Stimulated activated CD4-positive, alpha-beta T cell treated with anti-CD3 and anti-CD28 coated beads, Interleukin-4, amount 100 ng/mL, for 4 hours (primary cell): Measurements from ENCODE around the gene TFR2.
A peak's percentile ranks its signal among the peaks of the same experiment; 100 is the strongest.
"Not testable (repeated sequence)": the region's sequence is repeated elsewhere in the genome, so short reads cannot be mapped to it uniquely, and the experiment has no call there.

Experiments
- DNase-seq, 2 experiments: peaks; one replicate each; pipeline ENCODE4 v3.0.0-alpha.2; 2020

The TFR2 gene

DNA sequence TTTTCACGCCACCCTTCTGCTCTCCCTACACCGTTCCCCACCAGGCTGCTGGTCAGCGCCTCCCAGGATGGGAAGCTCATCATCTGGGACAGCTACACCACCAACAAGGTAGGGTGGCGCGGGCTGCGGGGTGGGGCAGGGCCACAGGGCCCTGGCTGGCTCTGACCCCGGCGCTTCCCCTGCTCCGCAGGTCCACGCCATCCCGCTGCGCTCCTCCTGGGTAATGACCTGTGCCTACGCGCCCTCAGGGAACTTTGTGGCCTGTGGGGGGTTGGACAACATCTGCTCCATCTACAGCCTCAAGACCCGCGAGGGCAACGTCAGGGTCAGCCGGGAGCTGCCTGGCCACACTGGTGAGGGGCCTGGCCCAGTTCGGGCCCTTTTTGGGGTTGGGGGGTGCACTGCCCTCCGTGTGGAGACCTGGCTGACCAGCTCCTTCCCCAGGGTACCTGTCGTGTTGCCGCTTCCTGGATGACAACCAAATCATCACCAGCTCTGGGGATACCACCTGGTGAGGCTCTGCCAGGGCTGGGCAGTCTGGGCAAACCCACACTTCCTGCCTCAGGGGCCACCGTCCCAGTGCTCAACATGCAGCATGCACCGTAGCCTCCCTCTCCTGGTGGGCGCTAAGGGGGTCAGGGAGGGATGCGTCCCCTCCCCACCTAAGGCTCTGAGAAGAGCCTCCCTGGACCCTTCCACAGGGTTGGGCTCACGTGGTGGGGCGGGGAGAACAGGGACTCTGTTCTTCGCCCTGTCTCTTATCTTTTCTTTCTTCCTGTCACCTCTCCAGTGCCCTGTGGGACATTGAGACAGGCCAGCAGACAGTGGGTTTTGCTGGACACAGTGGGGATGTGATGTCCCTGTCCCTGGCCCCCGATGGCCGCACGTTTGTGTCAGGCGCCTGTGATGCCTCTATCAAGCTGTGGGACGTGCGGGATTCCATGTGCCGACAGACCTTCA is 36.2 kb upstream of the TFR2 start:
- no peak for DNase-seq

DNA sequence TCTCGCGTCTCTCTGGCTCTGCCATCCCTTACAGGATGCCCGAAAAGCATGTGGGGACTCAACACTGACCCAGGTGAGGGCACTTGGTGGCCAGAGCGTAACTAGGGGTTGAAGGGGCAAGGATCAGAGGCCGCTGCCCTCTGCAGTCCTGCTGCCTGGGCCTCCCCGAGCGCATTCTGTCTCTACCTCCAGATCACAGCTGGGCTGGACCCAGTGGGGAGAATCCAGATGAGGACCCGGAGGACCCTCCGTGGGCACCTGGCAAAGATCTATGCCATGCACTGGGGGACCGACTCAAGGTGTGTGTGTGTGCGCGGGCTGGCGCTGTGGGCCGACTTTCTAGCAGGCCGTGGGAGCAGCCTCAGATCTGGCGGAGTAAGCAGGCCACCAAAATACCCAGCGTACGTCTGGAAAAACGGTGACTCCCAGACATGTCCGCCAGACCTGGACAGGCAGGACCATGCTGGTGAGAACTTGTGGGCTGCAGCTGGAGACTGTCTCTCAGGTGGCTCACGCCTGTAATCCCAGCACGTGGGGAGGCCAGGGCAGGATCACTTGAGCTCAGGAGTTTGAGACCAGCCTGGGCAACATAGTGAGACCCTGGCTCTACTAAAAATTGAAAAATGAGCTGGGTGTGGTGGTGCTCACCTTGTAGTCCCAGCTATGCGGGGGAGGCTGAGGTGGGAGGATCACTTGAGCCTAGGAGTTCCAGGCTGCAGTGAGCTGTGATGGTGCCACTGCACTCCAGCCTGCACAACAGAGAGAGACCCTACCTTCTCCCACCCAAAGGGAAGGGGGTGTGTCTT is 35.4 kb upstream of the TFR2 start:
- DNase-seq, result no peak

DNA sequence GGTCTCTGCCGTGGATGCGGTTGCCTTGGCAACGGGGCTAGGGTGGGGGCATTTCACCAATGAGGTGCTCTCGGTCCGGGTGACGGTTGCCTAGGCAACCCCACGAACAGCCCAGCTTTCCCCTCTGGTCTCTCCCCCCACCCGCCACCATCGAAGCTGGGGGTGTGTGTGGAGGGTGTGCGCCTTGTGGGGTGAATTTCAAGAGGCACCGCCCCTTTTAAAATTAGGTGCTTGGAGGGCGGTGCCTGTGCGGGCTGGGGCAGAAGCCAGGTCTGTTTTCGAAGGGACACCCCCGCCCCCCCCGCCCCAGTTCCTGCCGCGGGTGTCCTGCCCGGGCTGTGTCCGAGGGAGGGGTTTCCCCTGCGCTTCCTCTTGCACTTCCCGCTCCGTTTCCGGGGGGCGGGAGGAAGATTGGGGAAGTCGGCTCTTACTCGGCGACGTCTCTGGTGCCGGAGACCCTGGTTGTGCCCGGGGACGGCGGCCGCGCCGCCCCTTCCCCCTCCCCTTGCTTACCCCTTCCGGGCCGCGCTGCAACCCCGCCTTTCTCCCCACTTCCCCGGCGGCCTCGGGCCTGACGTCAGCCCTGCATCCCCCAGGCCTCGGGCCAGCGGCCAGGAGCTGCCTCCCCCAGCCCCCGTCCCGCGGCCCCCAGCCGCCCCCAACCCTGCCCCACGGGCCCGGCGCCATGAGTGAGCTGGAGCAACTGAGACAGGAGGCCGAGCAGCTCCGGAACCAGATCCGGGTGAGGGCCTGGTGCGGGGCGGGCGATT is 34.4 kb upstream of the TFR2 start:
- peak; percentile 70 to 87 for DNase-seq

DNA sequence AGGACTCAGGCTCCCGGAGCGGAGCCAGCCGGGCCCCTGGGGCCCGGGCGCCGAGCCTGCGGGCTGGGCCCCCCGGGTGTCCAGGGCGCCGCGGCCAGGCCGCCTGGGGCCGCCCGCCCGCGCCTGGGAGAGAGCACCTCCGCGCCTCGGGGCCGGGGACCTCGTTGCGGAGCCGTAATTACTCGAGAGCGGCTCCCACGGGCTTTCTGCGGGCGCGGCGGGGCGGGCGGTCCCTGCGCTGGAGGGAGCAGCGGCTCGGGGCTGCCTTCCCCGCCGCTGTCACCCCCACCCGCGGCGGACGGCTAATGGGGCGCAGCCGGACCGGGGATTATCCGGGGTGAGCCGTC is 33.7 kb upstream of the TFR2 start:
- no peak for DNase-seq

DNA sequence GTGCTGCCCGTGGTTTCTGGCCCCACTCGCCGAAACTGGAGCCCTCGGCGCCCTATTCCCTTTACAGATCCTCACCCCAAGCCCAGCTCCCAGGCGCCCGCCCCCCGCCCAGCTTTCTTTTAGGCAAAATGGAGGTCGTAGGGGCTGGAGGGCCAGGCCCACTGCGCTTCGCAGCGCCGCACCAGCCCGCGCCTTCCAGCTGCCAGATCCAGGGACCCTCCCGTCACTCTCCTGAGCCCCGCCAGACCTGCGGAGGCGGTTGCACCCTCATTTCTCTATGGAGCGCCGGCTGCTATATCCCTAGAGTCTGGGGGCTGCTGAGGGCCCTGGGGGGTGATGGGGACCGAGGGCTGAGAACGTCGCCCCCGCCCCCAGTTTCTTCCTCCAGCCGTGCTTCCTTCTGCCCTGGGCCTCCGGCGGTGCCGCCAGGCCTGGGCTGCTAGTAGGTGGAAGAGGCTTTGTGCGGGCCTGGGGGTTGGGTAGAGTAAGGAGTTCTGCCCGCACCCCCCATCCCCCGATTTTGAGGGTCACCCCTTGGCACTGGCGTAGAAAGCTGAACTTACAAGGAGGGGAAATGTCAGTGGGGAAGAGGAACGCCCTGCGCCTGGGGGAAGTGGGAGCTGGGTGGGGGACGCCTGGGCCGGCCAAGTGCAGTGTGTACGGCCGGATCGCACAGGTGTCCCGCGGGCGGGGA is 33.2 kb upstream of the TFR2 start:
- DNase-seq, result no peak

DNA sequence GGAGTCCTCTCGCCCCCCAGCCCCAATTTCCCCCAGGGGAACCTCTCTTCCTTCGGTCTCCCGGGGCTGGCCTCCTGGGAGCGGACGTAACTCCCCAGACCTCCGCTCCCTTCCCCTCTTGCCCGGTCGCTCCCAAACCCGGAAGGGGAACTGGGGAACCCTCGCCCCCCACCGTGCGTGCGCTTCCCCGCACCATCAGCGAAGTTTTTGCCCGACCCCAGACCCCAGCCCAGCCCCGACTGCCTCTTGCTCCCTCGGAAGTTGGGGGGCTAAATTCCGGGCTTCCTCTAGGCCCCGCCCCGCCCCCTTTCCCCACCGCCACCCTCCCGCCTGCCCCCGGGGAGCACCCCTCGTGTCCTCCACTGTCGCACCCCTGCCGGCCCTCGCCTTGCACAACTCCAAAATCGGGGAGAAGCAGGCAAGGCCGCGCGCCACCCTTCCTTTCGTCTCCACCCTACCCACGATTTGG is 32.6 kb upstream of the TFR2 start:
- peak in 1 of 2 experiments; percentile 50 for DNase-seq

DNA sequence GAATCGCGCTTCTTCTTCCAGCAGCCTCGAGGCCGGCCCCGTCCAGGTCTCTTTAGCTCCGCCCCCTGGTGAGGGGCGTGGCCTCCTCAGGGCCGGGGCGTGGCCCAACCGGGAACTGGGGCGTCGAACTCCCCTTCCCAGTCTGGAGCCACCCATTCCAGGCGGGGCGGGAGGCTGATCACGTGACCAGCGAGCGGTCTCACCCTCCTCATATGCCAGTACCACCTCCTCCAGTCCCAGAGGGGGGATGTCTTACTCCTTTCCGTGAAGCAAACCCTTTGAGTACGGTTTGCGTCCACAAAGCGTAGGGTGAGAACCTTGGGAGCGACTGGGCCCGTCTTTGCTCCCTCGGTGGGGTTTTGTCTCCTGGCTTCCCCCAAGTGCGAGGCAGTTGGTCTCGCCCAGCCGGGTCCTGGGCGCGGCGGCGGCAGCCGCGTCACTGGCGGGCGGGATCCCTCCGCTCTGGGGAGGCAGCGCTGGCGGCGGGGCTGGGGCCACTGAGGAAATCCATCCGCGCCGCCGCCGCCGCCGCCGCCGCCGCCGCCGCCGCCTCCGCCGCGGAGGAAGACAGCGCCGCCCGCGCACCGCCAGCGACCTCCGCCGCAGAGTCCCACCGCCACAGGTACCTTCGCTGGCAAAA is 32.1 kb upstream of the TFR2 start, which contains the start of gene GNB2:
Gene GNB2 (plus strand): TSS at position 439 of the 640 bp plus-strand sequence. CDS start 2,526 bp downstream, outside the sequence.
- DNase-seq, result peak; percentile 99

DNA sequence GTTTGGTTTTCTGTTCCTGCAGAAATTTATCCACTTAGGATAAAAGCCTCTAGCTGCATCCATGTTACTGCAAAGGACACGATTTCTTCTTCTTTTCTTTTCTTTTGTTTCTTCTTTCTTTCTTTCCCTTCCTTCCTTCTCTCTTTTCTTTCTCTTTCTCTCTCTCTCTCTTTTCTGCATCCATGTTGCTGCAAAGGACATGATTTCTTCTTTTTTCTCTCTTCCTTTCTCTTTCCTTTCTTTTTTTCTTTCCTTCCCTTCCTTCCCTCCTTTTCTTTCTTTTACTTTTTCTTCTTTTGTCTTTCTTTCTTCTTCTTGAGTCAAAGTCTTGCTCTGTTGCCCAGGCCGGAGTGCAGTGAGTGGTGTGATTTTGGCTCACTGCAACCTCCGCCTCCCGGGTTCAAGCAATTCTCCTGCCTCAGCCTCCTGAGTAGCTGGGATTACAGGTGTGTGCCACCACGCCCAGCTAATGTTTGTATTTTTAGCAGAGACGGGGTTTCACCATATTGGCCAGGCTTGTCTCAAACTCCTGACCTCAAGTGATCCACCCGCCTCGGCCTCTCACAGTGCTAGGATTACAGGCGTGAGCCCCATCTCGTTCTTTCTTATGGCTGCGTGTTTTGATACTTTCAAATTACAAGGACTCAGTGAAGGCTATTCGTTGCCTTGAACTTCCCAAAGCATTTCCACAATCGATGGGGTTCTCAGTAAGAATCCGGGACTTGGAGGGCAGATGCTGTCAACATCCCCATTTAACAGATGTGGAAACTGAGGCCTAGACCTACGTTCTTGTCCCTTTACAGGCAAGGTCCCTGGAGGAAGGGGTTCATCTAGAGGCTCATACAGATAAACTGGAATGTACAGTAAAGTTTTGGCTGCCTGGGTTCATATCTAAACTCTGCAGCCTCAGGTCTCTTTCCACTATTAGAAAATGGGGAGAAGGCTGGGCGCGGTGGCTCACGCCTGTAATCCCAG is 30.3 kb upstream of the TFR2 start:
- DNase-seq, result no peak

DNA sequence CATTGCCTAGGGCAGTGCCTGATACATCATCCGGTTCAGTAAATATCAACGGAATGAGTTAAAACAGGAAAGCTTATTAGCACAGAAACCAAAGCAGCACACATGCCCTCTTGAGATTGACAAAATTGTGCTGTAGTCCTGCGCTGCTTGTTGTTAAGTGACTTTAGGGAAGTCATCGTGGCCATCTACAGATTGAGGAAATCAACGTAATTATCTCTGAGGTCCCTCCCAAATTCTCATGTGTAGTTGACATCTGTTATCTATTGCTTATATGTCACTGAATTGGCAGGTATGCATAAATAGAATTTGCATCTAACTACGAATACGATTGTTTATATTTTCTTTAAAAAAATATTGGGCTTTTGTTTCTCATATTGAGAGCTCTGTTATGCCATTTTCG is 28.7 kb upstream of the TFR2 start:
- DNase-seq, result no peak

DNA sequence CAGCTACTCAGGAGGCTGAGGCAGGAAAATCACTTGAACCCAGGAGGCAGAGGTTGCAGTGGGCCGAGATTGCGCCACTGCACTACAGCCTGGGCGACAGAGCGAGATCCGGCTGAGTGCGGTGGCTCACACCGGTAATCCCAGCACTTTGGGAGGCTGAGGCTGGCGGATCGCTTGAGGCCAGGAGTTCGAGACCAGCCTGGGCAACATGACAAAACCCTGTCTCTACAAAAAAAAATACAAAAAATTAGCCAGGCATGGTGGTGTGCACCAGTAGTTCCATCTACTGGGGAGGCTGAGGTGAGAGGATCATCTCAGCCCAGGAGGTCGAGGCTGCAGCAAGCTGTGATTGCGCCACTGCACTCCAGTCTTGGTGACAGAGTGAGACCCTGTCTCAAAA is 27.8 kb upstream of the TFR2 start:
- DNase-seq, result not testable (repeated sequence)

DNA sequence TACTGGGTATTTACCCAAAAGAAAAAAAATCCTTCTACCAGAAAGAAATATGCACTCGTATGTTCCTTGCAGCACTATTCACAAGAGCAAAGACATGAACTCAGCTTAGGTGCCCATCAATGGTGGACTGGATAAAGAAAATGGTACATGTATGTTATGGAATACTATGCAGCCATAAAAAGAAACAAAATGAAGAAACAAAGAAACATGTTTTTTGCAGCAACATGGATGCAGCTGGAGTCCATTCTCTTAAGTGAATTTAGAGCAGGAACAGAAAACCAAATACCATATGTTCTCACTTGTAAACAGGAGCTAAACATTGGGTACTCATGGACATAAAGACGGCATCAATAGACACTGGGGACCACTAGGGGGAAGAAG is 26.7 kb upstream of the TFR2 start:
- DNase-seq, result no peak

DNA sequence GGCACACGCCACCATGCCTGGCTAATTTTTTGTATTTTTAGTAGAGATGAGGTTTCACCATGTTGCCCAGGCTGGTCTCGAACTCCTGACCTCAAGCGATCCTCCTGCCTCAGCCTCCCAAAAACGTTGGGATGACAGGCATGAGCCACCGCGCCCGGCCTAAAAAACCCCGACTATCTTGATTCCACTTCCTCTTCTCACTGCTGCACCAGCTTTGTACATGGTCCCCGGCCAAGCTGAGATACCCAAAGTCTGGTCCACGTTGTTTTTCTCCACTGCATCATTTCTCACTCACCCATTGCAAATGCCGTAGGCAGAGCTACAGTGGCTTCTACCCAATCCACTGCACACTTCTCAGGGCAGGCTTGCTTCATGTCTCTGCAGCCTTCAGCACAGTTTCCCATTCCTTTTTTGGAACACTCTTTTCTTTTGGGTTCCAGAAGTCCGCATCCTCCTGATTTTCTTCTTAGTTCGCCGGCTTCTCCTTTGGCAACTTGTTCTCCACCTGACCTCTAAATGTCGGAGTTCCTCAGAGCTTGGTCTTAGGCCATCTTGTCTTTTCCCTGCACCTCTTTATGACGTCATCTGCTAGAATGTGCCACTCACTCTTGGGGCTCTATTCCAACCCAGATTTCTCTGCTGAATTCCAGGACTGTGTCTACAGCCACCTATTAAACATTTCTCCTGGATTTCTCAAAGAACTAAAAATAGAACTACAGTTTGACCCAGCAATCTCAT is 26.1 kb upstream of the TFR2 start:
- DNase-seq, result no peak

DNA sequence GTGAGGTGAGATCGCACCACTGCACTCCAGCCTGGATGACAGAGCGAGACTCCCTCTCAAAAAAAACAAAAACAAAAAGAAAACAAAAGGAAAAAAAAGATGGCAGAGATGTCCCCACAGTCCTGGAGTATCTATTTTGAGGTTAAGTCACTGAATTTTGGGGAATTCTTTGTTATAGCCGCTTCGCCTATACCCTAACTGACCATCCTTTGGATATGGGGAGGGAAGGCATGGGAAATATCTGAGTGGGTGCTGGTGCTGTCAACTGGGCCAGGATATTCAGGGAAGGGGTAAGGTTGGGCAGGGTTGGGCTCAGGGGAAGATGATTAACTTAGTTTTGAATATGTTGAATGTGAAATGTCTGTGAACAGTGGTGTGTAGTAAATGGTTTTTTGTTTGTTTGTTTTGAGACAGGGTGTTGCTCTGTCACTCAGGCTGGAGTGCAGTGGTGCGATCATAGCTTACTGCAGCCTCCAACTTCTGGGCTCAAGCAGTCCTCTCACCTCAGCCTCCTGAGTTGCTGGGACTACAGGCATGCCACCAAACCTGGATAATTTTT is 23.9 kb upstream of the TFR2 start:
- DNase-seq, result no peak

DNA sequence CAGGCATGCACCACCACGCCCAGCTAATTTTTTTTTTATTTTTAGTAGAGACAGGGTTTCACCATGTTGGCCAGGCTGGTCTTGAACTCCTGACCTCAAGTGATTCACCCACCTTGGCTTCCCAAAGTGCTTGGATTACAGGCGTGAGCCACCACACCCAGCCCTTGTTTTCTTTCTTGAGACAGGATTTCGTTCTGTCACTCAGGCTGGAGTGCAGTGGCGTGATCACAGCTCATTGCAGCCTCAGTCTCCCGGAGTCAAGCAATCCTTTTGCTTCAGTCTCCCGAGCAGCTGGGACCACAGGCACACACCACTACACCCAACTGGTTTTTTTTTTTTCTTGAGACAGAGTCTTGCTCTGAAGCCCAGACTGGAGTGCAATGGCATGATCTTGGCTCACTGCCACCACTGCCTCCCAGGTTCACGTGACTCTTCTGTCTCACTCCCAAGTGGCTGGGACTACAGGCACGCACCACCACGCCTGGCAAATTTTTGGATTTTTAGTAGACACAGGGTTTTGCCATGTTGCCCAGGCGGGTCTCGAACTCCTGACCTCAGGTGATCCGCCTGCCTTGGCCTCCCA is 20.9 kb upstream of the TFR2 start:
- not testable (repeated sequence) for DNase-seq

DNA sequence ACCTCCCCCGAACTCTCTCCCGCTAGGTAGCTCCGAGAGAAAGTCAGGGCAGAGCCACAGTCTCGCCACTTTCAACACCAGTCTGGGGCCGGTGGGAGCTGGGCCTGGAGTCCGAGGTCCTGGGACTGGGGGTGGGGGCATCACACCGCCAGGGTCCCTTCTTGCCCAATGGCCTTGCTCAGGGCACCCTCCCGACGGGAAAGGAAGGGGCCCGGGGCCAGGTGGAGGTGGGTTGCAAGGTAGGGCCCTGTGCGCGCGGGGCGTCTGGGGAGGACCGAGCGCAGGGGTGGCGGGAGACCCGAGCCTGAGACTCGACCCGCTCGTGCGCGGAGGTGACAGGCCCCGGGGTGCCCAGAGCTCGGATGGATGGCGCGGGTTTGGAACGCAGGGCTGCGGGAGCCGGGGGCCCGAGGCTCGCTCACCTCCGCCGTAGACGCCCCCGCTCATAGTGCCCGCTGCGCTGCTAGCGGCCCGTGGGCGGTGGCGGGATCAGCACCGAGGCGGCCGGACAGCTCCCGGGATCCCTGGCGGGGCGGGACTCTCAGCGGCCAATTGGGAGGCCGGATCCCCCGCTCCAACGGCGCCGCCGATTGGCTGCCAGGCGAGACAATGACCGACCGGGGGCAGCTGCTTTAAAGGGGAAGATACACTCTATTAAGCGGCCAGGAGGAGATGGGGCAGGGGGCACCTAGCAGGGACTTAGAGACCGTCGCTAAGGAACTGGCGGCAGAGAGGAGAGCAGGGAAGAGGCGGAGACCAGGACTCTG is 14.7 kb upstream of the TFR2 start, which contains the start of gene ACTL6B:
Gene ACTL6B (minus strand): TSS at position 541 of the 767 bp plus-strand sequence. CDS start 94 bp downstream, at position 447.
- DNase-seq, result peak in 1 of 2 experiments; percentile 57

DNA sequence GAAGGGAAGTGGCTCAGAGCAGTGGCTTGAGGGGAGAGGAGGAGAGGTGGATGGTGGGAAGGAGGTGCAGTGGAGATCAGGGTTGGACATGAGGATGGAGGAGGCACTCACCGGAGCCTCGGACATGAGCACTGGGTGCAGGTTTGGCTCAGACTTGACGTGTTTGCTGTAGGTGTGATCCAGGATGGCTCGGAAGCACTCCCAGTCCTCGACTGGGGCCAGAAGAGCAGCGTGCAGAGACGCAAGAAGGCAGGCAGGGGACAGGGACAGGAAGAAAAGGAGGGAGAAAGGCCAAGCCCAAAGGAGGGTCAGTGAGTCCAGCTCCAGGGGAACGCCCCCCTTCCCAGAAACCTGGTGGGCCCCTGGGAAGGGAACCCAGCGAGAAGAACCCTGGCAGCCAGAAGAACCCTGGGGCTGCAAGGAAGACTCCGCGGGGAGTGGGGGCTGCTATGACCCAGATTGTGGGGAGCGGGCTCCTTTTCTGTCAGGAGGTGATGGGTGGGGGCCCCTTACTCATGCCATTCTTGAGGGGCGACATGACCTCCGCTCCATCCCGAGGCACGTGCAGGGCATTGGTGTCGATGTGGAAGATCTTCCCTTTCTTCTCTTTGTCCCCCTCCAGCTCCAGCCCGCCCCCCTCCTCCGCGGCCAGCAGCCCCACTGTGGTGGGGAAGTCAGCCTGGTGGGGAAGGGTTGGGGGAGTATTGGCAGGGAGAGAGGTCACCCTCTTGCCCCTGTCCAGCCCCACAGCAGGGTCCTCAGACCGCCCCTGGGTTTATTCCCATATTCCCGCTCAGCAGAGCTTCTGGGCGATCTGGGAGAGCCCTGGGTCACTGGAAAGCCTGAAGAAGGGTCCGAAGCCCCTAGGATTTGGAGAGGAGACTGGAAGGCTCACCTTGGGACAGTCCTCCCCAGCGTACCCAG is 13.8 kb upstream of the TFR2 start:
- DNase-seq, result no peak
